ENCODE data around the gene FLNB.

The FLNB gene

GRCh38 chr3:58112185-58112535 is 103.9 kb downstream of the FLNB start:
- DNase-seq: no peak

GRCh38 chr3:58115175-58115574 is 107.0 kb downstream of the FLNB start:
- DNase-seq: no peak

- DNase-seq: peak; percentile 79
Observed at GRCh38 chr3:58116161-58116955, 108.1 kb downstream of the FLNB start.

- no peak for DNase-seq
Observed at GRCh38 chr3:58116985-58117384, 108.8 kb downstream of the FLNB start.

- DNase-seq: no peak
Observed at GRCh38 chr3:58117561-58118181, 109.4 kb downstream of the FLNB start.

- DNase-seq: no peak
Observed at GRCh38 chr3:58119186-58119585, 111.0 kb downstream of the FLNB start.

GRCh38 chr3:58120075-58120812 is 112.0 kb downstream of the FLNB start:
- no peak for DNase-seq

GRCh38 chr3:58121183-58121582 is 113.0 kb downstream of the FLNB start:
- no peak for DNase-seq

- no peak for DNase-seq
Observed at GRCh38 chr3:58122936-58123700, 114.9 kb downstream of the FLNB start.

- no peak for DNase-seq
Observed at GRCh38 chr3:58124387-58124786, 116.2 kb downstream of the FLNB start.

GRCh38 chr3:58129041-58129770 is 121.0 kb downstream of the FLNB start:
- no peak for DNase-seq

GRCh38 chr3:58130591-58130990 is 122.4 kb downstream of the FLNB start:
- no peak for DNase-seq

- DNase-seq: no peak
Observed at GRCh38 chr3:58131101-58131825, 123.0 kb downstream of the FLNB start.

GRCh38 chr3:58132850-58133249 is 124.6 kb downstream of the FLNB start:
- no peak for DNase-seq

- DNase-seq: no peak
Observed at GRCh38 chr3:58134468-58134867, 126.2 kb downstream of the FLNB start.

- DNase-seq: no peak
Observed at GRCh38 chr3:58135712-58136543, 127.7 kb downstream of the FLNB start.

GRCh38 chr3:58137306-58137705 is 129.1 kb downstream of the FLNB start:
- DNase-seq: no peak

- no peak for DNase-seq
Observed at GRCh38 chr3:58141766-58142345, 133.6 kb downstream of the FLNB start.

GRCh38 chr3:58143417-58144055 is 135.3 kb downstream of the FLNB start:
- no peak for DNase-seq
